Tibial artery (tissue), 4 donors: Measurements from ENCODE around the gene FBLN5.
A peak's percentile ranks its signal among the peaks of the same experiment; 100 is the strongest.

ENCODE experiments used
- DNase-seq, 2 donors: peaks; one replicate each; pipeline ENCODE4 v3.0.0-alpha.2; 2019
- H3K27ac ChIP-seq, 2 donors: fragments of 200-600 bp; sonication (generic) in 1 of 2; 1 replicate in 1 of 2; 2 replicates in 1 of 2; pipeline ENCODE4 v1.5.1; 2018 to 2019; ENCODE audit warnings: mild to moderate bottlenecking in 1 of 2
- H3K27me3 ChIP-seq, 2 donors: fragments of 200-600 bp; sonication (generic) in 1 of 2; one replicate each; pipeline versions ENCODE4 v1.5.1 to v1.6.0; 2016 to 2019
- H3K36me3 ChIP-seq, 3 donors: fragments of 200-600 bp; sonication (generic) in 2 of 3; one replicate each; pipeline ENCODE4 v1.5.1; 2016 to 2019; ENCODE audit warnings: mild to moderate bottlenecking in 2 of 3
- H3K4me1 ChIP-seq, 4 donors: fragments of 200-600 bp; sonication (generic) in 2 of 4; 1 replicate in 3 of 4; 2 replicates in 1 of 4; pipeline ENCODE4 v1.5.1; 2016 to 2019
- H3K4me3 ChIP-seq, 2 donors: fragments of 200-600 bp; sonication (generic) in 1 of 2; 1 replicate in 1 of 2; 2 replicates in 1 of 2; pipeline ENCODE4 v1.5.1; 2018 to 2019; ENCODE audit warnings: mild to moderate bottlenecking in 2 of 2
- H3K9me3 ChIP-seq, 3 donors: fragments of 200-600 bp; sonication (generic) in 1 of 3; one replicate each; pipeline ENCODE4 v1.5.1; 2016 to 2019
- CTCF ChIP-seq, 2 experiments: fragments of 200-600 bp in 1 of 2; fragments of 450-650 bp in 1 of 2; IDR thresholded peaks; one replicate each; pipeline ENCODE4 v1.5.1; 2017 to 2019; ENCODE audit warnings: antibody characterized with exemption in 2 of 2, mild to moderate bottlenecking in 1 of 2, moderate library complexity in 1 of 2
- intact Hi-C: fragments of 100-400 bp; cut with DNase I; formaldehyde crosslinking; loops from one replicate; pipeline ENCODE4 v1.15.0; 2023; ENCODE audit warnings: low total_unique reads

The FBLN5 gene

GRCh38 chr14:91889477-91890211 lies 57.9 kb downstream of the FBLN5 start:
- Histone ChIP-seq H3K27ac (peak overlapping the region; percentile 70 to 89), H3K9me3 (no peaks in the 10 kb centered on the region), H3K4me1 (peaks cover 0 to 81% (median 55%) of the 10 kb centered on the region in 4 donors), H3K36me3 (peaks cover 3 to 10% (median 10%) of the 10 kb centered on the region in 3 donors), H3K4me3 (no peak overlapping the region), H3K27me3 (no peaks in the 10 kb centered on the region)
- DNase-seq: no peak
- TF ChIP-seq CTCF (IDR thresholded peaks at IDR 0.05): no peak
- intact Hi-C loops: no loop called here

- H3K4me1 ChIP-seq: peaks cover 0 to 88% (median 60%) of the 10 kb centered on the region in 4 donors
- intact Hi-C loops: no loop called here
- H3K27ac ChIP-seq: peak overlapping the region; percentile 70 to 89
- H3K27me3 ChIP-seq: no peaks in the 10 kb centered on the region
- TF ChIP-seq CTCF (IDR thresholded peaks at IDR 0.05): no peak
- no peak for DNase-seq
- no peak overlapping the region for H3K4me3 ChIP-seq
- H3K36me3 ChIP-seq: peaks cover 3 to 10% (median 10%) of the 10 kb centered on the region in 3 donors
- no peaks in the 10 kb centered on the region for H3K9me3 ChIP-seq
These were observed 58.6 kb downstream of the FBLN5 start for GRCh38 chr14:91888641-91889476.

GRCh38 chr14:91886961-91887360 lies 60.5 kb downstream of the FBLN5 start:
- no peak for TF ChIP-seq CTCF (IDR thresholded peaks at IDR 0.05)
- intact Hi-C loops: no loop called here
- H3K27ac ChIP-seq: peak overlapping the region in 1 of 2 donors; percentile 89

GRCh38 chr14:91885839-91886238 lies 61.7 kb downstream of the FBLN5 start:
- Histone ChIP-seq H3K27me3 (no peaks in the 10 kb centered on the region), H3K27ac (peak overlapping the region; percentile 25 to 89), H3K4me1 (peaks cover 0 to 73% (median 48%) of the 10 kb centered on the region in 4 donors), H3K36me3 (peaks cover 7 to 17% (median 16%) of the 10 kb centered on the region in 3 donors), H3K4me3 (no peak overlapping the region), H3K9me3 (no peaks in the 10 kb centered on the region)
- intact Hi-C loops: no loop called here
- no peak for DNase-seq
- no peak for TF ChIP-seq CTCF (IDR thresholded peaks at IDR 0.05)

More at GRCh38 chr14:91886961-91887360, 60.5 kb downstream of the FBLN5 start:
- H3K4me1 ChIP-seq: peaks cover 0 to 84% (median 59%) of the 10 kb centered on the region in 4 donors
- no peaks in the 10 kb centered on the region for H3K27me3 ChIP-seq
- H3K4me3 ChIP-seq: no peak overlapping the region
- no peaks in the 10 kb centered on the region for H3K9me3 ChIP-seq
- H3K36me3 ChIP-seq: peaks cover 3 to 10% (median 10%) of the 10 kb centered on the region in 3 donors
- no peak for DNase-seq

GRCh38 chr14:91885113-91885712 lies 62.3 kb downstream of the FBLN5 start:
- no peak for TF ChIP-seq CTCF (IDR thresholded peaks at IDR 0.05)
- H3K27me3 ChIP-seq: no peaks in the 10 kb centered on the region
- peaks cover 0 to 67% (median 42%) of the 10 kb centered on the region in 4 donors for H3K4me1 ChIP-seq
- DNase-seq: peak in 1 of 2 donors; percentile 79
- H3K9me3 ChIP-seq: no peaks in the 10 kb centered on the region
- peaks cover 12 to 23% (median 21%) of the 10 kb centered on the region in 3 donors for H3K36me3 ChIP-seq
- H3K27ac ChIP-seq: peak overlapping the region; percentile 25 to 89
- intact Hi-C loops: no loop called here
- H3K4me3 ChIP-seq: no peak overlapping the region
